ENCODE results near the gene PLA2G15.
"Not testable (repeated sequence)": the region's sequence is repeated elsewhere in the genome, so short reads cannot be mapped to it uniquely, and the experiment has no call there.

The PLA2G15 gene

DNA sequence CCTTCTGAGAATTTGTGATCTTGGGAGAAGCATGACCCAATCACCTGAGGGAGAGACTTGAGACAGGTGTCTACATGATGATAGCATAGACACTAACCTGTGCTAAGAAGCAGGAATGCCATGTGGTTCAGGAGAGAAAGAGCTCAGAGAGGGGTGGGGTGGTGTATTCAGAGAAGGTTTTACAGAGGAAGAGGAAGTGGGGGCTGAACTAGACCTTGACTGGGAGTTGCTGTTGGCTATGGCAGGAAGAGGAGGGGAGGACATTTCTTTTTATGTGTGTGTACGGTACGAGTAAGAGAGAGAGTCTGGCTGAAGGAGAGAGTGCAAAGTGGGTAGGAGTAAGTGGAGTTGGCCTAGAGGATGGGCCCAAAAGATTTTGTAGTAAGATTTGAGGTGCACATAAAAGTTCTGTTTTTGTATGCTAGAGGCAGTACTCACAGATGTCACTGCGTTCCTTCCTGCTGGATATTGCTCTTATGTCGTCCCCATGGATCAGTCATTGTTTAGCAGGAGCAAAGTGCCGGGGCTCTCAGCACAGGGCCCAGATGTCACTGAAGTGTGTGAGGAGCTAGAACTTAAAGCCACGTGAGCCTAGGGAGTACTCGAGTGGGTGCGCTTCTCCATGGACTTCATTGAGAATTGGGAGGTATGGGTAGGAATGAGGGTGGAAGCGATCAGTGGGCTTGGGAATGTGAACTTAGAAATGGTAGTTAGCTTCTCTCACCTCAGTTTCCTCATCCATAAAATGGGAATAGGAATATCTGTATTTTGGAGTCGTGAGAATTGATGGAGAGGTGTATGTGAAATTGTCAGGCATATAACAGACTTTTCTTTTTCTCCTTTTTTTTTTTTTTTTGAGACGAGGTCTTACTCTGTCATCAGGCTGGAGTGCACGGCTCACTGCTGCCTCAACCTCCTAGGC is 41.2 kb downstream of the PLA2G15 start:
- DNase-seq, result no peak
- Histone ChIP-seq H3K27ac (ENCODE audit: insufficient read depth, low read length, poor library complexity, severe bottlenecking) (peak overlapping the region; percentile 73), H3K27me3 (replicated peaks; ENCODE audit: control insufficient read depth, insufficient read depth, low read length, poor library complexity, severe bottlenecking) (no peaks in the 10 kb centered on the region), H3K9me3 (ENCODE audit: control insufficient read depth, low read length) (no peaks in the 10 kb centered on the region), H3K4me1 (ENCODE audit: control insufficient read depth, insufficient read depth, low read length, poor library complexity, severe bottlenecking) (peaks cover 98% of the 10 kb centered on the region), H3K36me3 (ENCODE audit: control insufficient read depth, insufficient read depth, low read length) (peaks cover 10% of the 10 kb centered on the region), H3K4me3 (ENCODE audit: insufficient read depth, low read depth, low read length, poor library complexity, severe bottlenecking) (peak overlapping the region; percentile 36)

- Histone ChIP-seq H3K27me3 (replicated peaks; ENCODE audit: control insufficient read depth, insufficient read depth, low read length, poor library complexity, severe bottlenecking) (no peaks in the 10 kb centered on the region), H3K4me3 (ENCODE audit: insufficient read depth, low read depth, low read length, poor library complexity, severe bottlenecking) (peak overlapping the region; percentile 20), H3K9me3 (ENCODE audit: control insufficient read depth, low read length) (no peaks in the 10 kb centered on the region), H3K4me1 (ENCODE audit: control insufficient read depth, insufficient read depth, low read length, poor library complexity, severe bottlenecking) (peaks cover 98% of the 10 kb centered on the region), H3K27ac (ENCODE audit: insufficient read depth, low read length, poor library complexity, severe bottlenecking) (peak overlapping the region; percentile 73), H3K36me3 (ENCODE audit: control insufficient read depth, insufficient read depth, low read length) (peaks cover 18% of the 10 kb centered on the region)
- DNase-seq, result peak in 2 of 3 donors; percentile 14 to 32
Observed at GRCh38 chr16:68287276-68288251, 42.4 kb downstream of the PLA2G15 start.

- no peak overlapping the region for H3K4me3 ChIP-seq (ENCODE audit: insufficient read depth, low read depth, low read length, poor library complexity, severe bottlenecking)
- H3K4me1 ChIP-seq (ENCODE audit: control insufficient read depth, insufficient read depth, low read length, poor library complexity, severe bottlenecking), result peaks cover 95% of the 10 kb centered on the region
- DNase-seq, result no peak
- no peaks in the 10 kb centered on the region for H3K9me3 ChIP-seq (ENCODE audit: control insufficient read depth, low read length)
- peaks cover 22% of the 10 kb centered on the region for H3K36me3 ChIP-seq (ENCODE audit: control insufficient read depth, insufficient read depth, low read length)
- H3K27me3 ChIP-seq (replicated peaks; ENCODE audit: control insufficient read depth, insufficient read depth, low read length, poor library complexity, severe bottlenecking), result no peaks in the 10 kb centered on the region
- peak overlapping the region; percentile 73 for H3K27ac ChIP-seq (ENCODE audit: insufficient read depth, low read length, poor library complexity, severe bottlenecking)
Observed at GRCh38 chr16:68288252-68288650, 43.1 kb downstream of the PLA2G15 start.

GRCh38 chr16:68288796-68289195 is 43.6 kb downstream of the PLA2G15 start:
- H3K4me1 ChIP-seq (ENCODE audit: control insufficient read depth, insufficient read depth, low read length, poor library complexity, severe bottlenecking), result peaks cover 90% of the 10 kb centered on the region
- not testable (repeated sequence) for DNase-seq; H3K27me3 ChIP-seq (replicated peaks; ENCODE audit: control insufficient read depth, insufficient read depth, low read length, poor library complexity, severe bottlenecking); H3K9me3 ChIP-seq (ENCODE audit: control insufficient read depth, low read length); H3K4me3 ChIP-seq (ENCODE audit: insufficient read depth, low read depth, low read length, poor library complexity, severe bottlenecking)
- H3K27ac ChIP-seq (ENCODE audit: insufficient read depth, low read length, poor library complexity, severe bottlenecking), result peak overlapping the region; percentile 73
- H3K36me3 ChIP-seq (ENCODE audit: control insufficient read depth, insufficient read depth, low read length), result peaks cover 27% of the 10 kb centered on the region

GRCh38 chr16:68289202-68289601 is 44.0 kb downstream of the PLA2G15 start:
- Histone ChIP-seq H3K4me1 (ENCODE audit: control insufficient read depth, insufficient read depth, low read length, poor library complexity, severe bottlenecking) (peaks cover 86% of the 10 kb centered on the region), H3K27me3 (replicated peaks; ENCODE audit: control insufficient read depth, insufficient read depth, low read length, poor library complexity, severe bottlenecking) (no peaks in the 10 kb centered on the region), H3K27ac (ENCODE audit: insufficient read depth, low read length, poor library complexity, severe bottlenecking) (peak overlapping the region; percentile 60), H3K36me3 (ENCODE audit: control insufficient read depth, insufficient read depth, low read length) (peaks cover 31% of the 10 kb centered on the region), H3K4me3 (ENCODE audit: insufficient read depth, low read depth, low read length, poor library complexity, severe bottlenecking) (no peak overlapping the region), H3K9me3 (ENCODE audit: control insufficient read depth, low read length) (no peaks in the 10 kb centered on the region)
- no peak for DNase-seq

DNA sequence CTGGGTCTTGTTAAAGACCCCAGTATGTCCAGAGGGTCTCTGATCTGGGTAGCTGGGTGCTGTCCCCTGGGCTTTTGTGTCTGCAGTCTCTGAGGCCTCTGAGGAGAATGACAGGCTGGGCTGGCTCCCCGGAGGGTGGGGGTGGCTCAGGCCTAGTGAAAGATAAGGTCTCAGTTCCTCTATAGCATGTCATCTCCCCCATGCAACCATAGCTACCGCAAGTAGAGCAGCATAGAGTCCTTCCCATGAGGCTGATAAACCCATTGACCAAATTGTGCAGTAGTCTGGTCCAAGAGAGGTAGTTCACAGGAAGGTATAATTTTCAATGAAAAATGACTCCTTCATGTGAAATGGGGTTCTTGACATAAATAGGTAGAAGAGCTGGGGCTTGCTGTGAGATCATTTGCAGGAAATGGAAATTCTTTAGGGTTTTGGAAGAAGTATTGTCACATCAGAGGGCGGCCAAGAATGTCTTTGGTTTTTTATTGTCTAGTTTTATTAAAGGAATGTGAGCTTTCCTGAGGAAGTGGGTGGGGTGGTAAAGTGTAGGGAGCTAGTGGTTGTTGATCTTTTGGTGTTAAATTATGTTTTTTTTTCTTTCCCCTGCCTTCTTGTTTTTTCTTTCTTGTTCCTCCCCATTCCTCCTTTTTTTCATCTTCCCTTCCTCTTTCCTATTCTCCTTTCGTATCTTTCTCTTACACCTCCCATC is 44.6 kb downstream of the PLA2G15 start:
- Histone ChIP-seq H3K27me3 (replicated peaks; ENCODE audit: control insufficient read depth, insufficient read depth, low read length, poor library complexity, severe bottlenecking) (no peaks in the 10 kb centered on the region), H3K36me3 (ENCODE audit: control insufficient read depth, insufficient read depth, low read length) (peaks cover 36% of the 10 kb centered on the region), H3K9me3 (ENCODE audit: control insufficient read depth, low read length) (no peaks in the 10 kb centered on the region), H3K27ac (ENCODE audit: insufficient read depth, low read length, poor library complexity, severe bottlenecking) (peak overlapping the region; percentile 60), H3K4me3 (ENCODE audit: insufficient read depth, low read depth, low read length, poor library complexity, severe bottlenecking) (peak overlapping the region; percentile 12), H3K4me1 (ENCODE audit: control insufficient read depth, insufficient read depth, low read length, poor library complexity, severe bottlenecking) (peaks cover 80% of the 10 kb centered on the region)
- DNase-seq, result peak in 1 of 3 donors; percentile 25

DNA sequence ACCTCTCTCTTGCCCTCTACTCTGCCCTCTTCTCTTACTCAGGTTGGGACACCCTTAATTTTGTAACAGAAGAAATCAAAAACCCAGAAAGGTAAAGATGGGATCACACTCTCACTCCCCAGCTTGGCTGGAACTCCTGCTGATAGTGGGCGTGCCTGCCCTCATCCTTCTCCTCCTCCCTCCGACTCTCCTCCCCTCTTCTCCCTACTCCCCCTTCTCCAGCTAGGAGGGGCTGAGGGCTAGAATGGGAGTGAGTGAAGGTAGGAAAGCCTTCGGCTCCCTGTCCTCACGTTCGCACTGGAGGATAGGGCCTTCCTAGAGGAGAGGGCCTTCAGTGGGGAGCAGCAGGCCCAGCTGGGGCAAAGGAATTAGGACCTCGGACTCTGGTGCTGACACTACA is 45.3 kb downstream of the PLA2G15 start:
- no peak for DNase-seq
- Histone ChIP-seq H3K4me3 (ENCODE audit: insufficient read depth, low read depth, low read length, poor library complexity, severe bottlenecking) (peak overlapping the region; percentile 12), H3K27me3 (replicated peaks; ENCODE audit: control insufficient read depth, insufficient read depth, low read length, poor library complexity, severe bottlenecking) (no peaks in the 10 kb centered on the region), H3K36me3 (ENCODE audit: control insufficient read depth, insufficient read depth, low read length) (peaks cover 43% of the 10 kb centered on the region), H3K27ac (ENCODE audit: insufficient read depth, low read length, poor library complexity, severe bottlenecking) (peak overlapping the region; percentile 60), H3K9me3 (ENCODE audit: control insufficient read depth, low read length) (no peaks in the 10 kb centered on the region), H3K4me1 (ENCODE audit: control insufficient read depth, insufficient read depth, low read length, poor library complexity, severe bottlenecking) (peaks cover 74% of the 10 kb centered on the region)

DNA sequence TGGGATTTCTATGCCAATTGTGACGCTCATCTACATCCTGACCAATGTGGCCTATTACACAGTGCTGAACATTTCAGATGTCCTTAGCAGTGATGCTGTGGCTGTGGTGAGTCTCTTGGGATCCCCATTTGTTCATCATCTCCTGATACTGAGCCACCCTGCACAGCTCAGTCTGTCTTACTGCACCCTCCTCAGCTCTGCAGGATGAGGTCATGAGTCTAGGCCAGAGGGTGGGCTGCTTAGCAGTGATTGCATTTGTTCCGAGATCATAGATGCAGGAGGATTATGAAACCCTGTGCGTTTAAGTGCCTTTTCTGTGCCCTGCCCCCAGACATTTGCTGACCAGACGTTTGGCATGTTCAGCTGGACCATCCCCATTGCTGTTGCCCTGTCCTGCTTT is 46.1 kb downstream of the PLA2G15 start:
- no peaks in the 10 kb centered on the region for H3K9me3 ChIP-seq (ENCODE audit: control insufficient read depth, low read length)
- H3K4me1 ChIP-seq (ENCODE audit: control insufficient read depth, insufficient read depth, low read length, poor library complexity, severe bottlenecking), result peaks cover 66% of the 10 kb centered on the region
- H3K4me3 ChIP-seq (ENCODE audit: insufficient read depth, low read depth, low read length, poor library complexity, severe bottlenecking), result no peak overlapping the region
- no peaks in the 10 kb centered on the region for H3K27me3 ChIP-seq (replicated peaks; ENCODE audit: control insufficient read depth, insufficient read depth, low read length, poor library complexity, severe bottlenecking)
- peak overlapping the region; percentile 60 for H3K27ac ChIP-seq (ENCODE audit: insufficient read depth, low read length, poor library complexity, severe bottlenecking)
- no peak for DNase-seq
- H3K36me3 ChIP-seq (ENCODE audit: control insufficient read depth, insufficient read depth, low read length), result peaks cover 50% of the 10 kb centered on the region

DNA sequence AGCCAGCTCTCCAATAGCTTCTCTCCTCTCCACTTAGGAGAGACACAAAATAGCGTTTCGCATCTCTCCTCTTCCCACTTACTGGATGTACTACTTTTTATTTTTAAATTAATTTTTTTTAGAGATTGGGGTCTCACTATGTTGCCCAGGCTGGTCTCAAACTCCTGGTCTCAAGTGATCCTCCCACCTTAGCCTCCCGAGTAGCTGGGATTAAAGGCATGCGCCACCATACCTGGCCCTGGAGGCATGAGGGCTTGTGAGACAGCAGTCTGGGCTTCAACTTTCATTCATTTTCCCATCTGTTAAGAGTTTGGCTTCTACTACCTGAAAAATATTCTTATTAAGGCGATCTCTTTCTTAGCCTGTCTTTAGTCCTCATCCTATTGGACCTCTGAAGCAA is 47.3 kb downstream of the PLA2G15 start:
- H3K4me3 ChIP-seq (ENCODE audit: insufficient read depth, low read depth, low read length, poor library complexity, severe bottlenecking), result no peak overlapping the region
- H3K4me1 ChIP-seq (ENCODE audit: control insufficient read depth, insufficient read depth, low read length, poor library complexity, severe bottlenecking), result peaks cover 54% of the 10 kb centered on the region
- no peaks in the 10 kb centered on the region for H3K9me3 ChIP-seq (ENCODE audit: control insufficient read depth, low read length)
- no peak overlapping the region for H3K27ac ChIP-seq (ENCODE audit: insufficient read depth, low read length, poor library complexity, severe bottlenecking)
- no peak for DNase-seq
- H3K36me3 ChIP-seq (ENCODE audit: control insufficient read depth, insufficient read depth, low read length), result peaks cover 62% of the 10 kb centered on the region
- H3K27me3 ChIP-seq (replicated peaks; ENCODE audit: control insufficient read depth, insufficient read depth, low read length, poor library complexity, severe bottlenecking), result no peaks in the 10 kb centered on the region

Data from effector memory CD4-positive, alpha-beta T cell (primary cell).